Nucleus accumbens (tissue), 56 donors: Measurements from ENCODE around the gene CAPS.

Experiments used
- DNase-seq, 56 donors: peaks; one replicate each; lab custom pipeline; 2025; lab: John Stamatoyannopoulos, UW

The CAPS gene

GRCh38 chr19:5891572-5891937, 22.5 kb upstream of the CAPS start:
- DNase-seq = no peak

- peak in 10 of 56 donors; percentile 2 to 57 (median 18) for DNase-seq
Observed at GRCh38 chr19:5891938-5892771, 21.9 kb upstream of the CAPS start.

- DNase-seq = no peak
Observed at GRCh38 chr19:5892772-5893275, 21.2 kb upstream of the CAPS start.

- DNase-seq = no peak
Observed at GRCh38 chr19:5893296-5893903, 20.7 kb upstream of the CAPS start.

GRCh38 chr19:5893907-5894703, 19.9 kb upstream of the CAPS start:
- DNase-seq = no peak

- no peak for DNase-seq
Observed at GRCh38 chr19:5894704-5895349, 19.2 kb upstream of the CAPS start.

GRCh38 chr19:5895409-5895808, 18.6 kb upstream of the CAPS start:
- no peak for DNase-seq

GRCh38 chr19:5895890-5896289, 18.2 kb upstream of the CAPS start:
- DNase-seq = no peak

GRCh38 chr19:5896365-5897076, 17.5 kb upstream of the CAPS start:
- no peak for DNase-seq

GRCh38 chr19:5897189-5897969, 16.7 kb upstream of the CAPS start:
- DNase-seq = no peak

- no peak for DNase-seq
Observed at GRCh38 chr19:5899728-5900526, 14.1 kb upstream of the CAPS start.

- no peak for DNase-seq
Observed at GRCh38 chr19:5900976-5901375, 13.1 kb upstream of the CAPS start.

GRCh38 chr19:5903056-5903623, 10.9 kb upstream of the CAPS start:
- peak in 4 of 56 donors; percentile 50 to 60 (median 53) for DNase-seq

- DNase-seq = peak in 55 of 56 donors; percentile 91 to 100 (median 98)
Observed at GRCh38 chr19:5903624-5904351, 10.3 kb upstream of the CAPS start, which contains the start of gene NDUFA11. Gene NDUFA11, minus strand, starts transcription at chr19:5903790. Its CDS starts 82 bp downstream, at chr19:5903708.

GRCh38 chr19:5904352-5905113, 9.5 kb upstream of the CAPS start, which contains the start of gene VMAC:
Gene VMAC, plus strand, starts transcription at chr19:5904872. Its CDS starts 19 bp downstream, at chr19:5904891.
- peak; percentile 96 to 100 (median 100) for DNase-seq

- no peak for DNase-seq
Observed at GRCh38 chr19:5905114-5905778, 8.8 kb upstream of the CAPS start.
